ENCODE measurements around the gene PIGL.

GRCh38 chr17:16269658-16270057 lies 52.6 kb downstream of the PIGL start:
- TF ChIP-seq ETV6 (CRISPR knock-in tag; IDR thresholded peaks at IDR 0.05) (no peak), CTCF (IDR thresholded peaks at IDR 0.05) (no peak), JUN (CRISPR knock-in tag; IDR thresholded peaks at IDR 0.05) (no peak), FOXJ3 (CRISPR knock-in tag; IDR thresholded peaks at IDR 0.05; ENCODE audit: borderline replicate concordance) (no peak), NFYB (CRISPR knock-in tag; conservative IDR thresholded peaks at IDR 0.05; ENCODE audit: low read depth) (no peak), E2F4 (CRISPR knock-in tag; IDR thresholded peaks at IDR 0.05; ENCODE audit: borderline replicate concordance, low read depth) (no peak), ZNF423 (CRISPR knock-in tag; IDR thresholded peaks at IDR 0.05) (no peak), CREB1 (CRISPR knock-in tag; IDR thresholded peaks at IDR 0.05) (no peak)
- TF ChIP-seq, protein P1, sequence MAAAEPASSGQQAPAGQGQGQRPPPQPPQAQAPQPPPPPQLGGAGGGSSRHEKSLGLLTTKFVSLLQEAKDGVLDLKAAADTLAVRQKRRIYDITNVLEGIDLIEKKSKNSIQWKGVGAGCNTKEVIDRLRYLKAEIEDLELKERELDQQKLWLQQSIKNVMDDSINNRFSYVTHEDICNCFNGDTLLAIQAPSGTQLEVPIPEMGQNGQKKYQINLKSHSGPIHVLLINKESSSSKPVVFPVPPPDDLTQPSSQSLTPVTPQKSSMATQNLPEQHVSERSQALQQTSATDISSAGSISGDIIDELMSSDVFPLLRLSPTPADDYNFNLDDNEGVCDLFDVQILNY (CRISPR knock-in tag; IDR thresholded peaks at IDR 0.05), result no peak

All from WTC11 (cell line).